KMS-11 (cell line): ENCODE results near the gene DAB2IP.

Experiments
- H2AFZ ChIP-seq: fragments of 200-600 bp; sonication (generic); 2 replicates; pipeline ENCODE4 v1.6.1; 2016; ENCODE audit warnings: antibody characterized with exemption, mixed run types, low read depth
- H3K27ac ChIP-seq: fragments of 200-600 bp; sonication (generic); 2 replicates; pipeline ENCODE4 v1.6.1; 2016; ENCODE audit warnings: mild to moderate bottlenecking, mixed run types
- H3K27me3 ChIP-seq: fragments of 200-600 bp; sonication (generic); 2 replicates; pipeline ENCODE4 v1.6.1; 2017; ENCODE audit warnings: mild to moderate bottlenecking, low read depth, mixed run types, moderate library complexity; ENCODE audit not compliant: insufficient read depth
- H3K36me3 ChIP-seq: fragments of 200-600 bp; sonication (generic); 2 replicates; pipeline ENCODE4 v1.6.1; 2017; ENCODE audit warnings: mild to moderate bottlenecking, mixed run types; ENCODE audit not compliant: insufficient read depth
- H3K4me1 ChIP-seq: fragments of 200-600 bp; sonication (generic); 2 replicates; pipeline ENCODE4 v1.6.1; 2016; ENCODE audit warnings: mild to moderate bottlenecking, low read depth, mixed run types; ENCODE audit not compliant: poor library complexity, severe bottlenecking
- H3K4me2 ChIP-seq: fragments of 200-600 bp; sonication (generic); 2 replicates; pipeline ENCODE4 v1.7.0; 2016; ENCODE audit warnings: mild to moderate bottlenecking, mixed run types
- H3K4me3 ChIP-seq: fragments of 200-600 bp; sonication (generic); IDR thresholded peaks from 2 replicates; pipeline ENCODE4 v1.6.1; 2017; ENCODE audit warnings: low read depth, low read length, mixed read lengths; ENCODE audit not compliant: insufficient read depth
- H3K79me2 ChIP-seq: fragments of 200-600 bp; sonication (generic); 2 replicates; pipeline ENCODE4 v1.6.1; 2016; ENCODE audit warnings: low read depth, mixed run types; ENCODE audit not compliant: insufficient read depth
- H3K9ac ChIP-seq: fragments of 200-600 bp; sonication (generic); 2 replicates; pipeline ENCODE4 v1.6.1; 2016; ENCODE audit warnings: mild to moderate bottlenecking, mixed run types
- H4K20me1 ChIP-seq: fragments of 200-600 bp; sonication (generic); 2 replicates; pipeline ENCODE4 v1.6.1; 2016; ENCODE audit warnings: mild to moderate bottlenecking, mixed run types; ENCODE audit not compliant: insufficient read depth
- TF ChIP-seq, protein P1 (sequence below): fragments of 200-600 bp; sonication (generic); conservative IDR thresholded peaks from 2 replicates; pipeline ENCODE4 v1.6.1; 2017; ENCODE audit warnings: low read depth, mild to moderate bottlenecking, antibody characterized with exemption, low read length, moderate library complexity, mixed read lengths

The DAB2IP gene

DNA sequence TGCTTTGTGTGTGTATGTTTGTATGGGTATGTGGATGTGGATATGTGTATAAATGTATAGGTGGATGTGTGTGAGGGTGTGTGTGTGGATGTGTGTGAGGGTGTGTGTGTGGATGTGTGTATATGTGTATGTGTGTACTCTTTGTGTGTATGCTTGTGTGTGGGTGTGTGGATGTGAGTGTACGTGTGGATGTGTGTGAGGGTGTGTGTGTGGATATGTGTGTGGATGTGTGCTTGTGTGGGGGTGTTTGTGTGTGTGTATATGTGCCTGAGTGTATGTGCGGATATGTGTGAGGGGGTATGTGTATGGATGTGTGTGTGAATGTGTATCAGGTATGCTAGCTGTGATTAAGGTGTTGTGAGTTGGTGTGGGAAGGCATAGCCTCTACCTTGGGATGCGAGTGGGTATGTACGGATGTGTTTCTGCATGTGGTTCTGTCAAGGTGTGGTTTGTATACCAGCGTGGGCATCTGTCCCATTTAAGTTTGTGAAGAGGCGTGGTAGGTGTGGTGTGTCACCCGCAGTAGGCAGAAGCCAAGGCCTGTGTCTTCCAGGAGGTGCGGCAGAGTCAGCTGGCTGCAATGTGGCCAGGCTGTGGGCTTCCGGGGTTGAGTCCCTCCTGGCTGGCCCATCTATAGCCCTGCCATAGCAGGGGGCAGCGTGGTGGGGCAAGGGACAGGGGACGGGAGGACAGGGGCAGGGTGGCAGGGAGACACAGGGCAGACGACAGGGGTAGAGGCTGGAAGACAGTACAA lies 155.8 kb downstream of the DAB2IP start:
- TF ChIP-seq, protein P1, sequence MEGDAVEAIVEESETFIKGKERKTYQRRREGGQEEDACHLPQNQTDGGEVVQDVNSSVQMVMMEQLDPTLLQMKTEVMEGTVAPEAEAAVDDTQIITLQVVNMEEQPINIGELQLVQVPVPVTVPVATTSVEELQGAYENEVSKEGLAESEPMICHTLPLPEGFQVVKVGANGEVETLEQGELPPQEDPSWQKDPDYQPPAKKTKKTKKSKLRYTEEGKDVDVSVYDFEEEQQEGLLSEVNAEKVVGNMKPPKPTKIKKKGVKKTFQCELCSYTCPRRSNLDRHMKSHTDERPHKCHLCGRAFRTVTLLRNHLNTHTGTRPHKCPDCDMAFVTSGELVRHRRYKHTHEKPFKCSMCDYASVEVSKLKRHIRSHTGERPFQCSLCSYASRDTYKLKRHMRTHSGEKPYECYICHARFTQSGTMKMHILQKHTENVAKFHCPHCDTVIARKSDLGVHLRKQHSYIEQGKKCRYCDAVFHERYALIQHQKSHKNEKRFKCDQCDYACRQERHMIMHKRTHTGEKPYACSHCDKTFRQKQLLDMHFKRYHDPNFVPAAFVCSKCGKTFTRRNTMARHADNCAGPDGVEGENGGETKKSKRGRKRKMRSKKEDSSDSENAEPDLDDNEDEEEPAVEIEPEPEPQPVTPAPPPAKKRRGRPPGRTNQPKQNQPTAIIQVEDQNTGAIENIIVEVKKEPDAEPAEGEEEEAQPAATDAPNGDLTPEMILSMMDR, result no peak
- H3K4me1 ChIP-seq, result no peaks in the 10 kb centered on the region
- no peaks in the 10 kb centered on the region for H3K79me2 ChIP-seq
- no peak overlapping the region for H3K4me2 ChIP-seq
- no peak overlapping the region for H3K27ac ChIP-seq
- H2AFZ ChIP-seq, result no peak overlapping the region
- no peak overlapping the region for H3K4me3 ChIP-seq
- no peak overlapping the region for H3K9ac ChIP-seq
- no peaks in the 10 kb centered on the region for H4K20me1 ChIP-seq
- no peaks in the 10 kb centered on the region for H3K36me3 ChIP-seq
- no peaks in the 10 kb centered on the region for H3K27me3 ChIP-seq

DNA sequence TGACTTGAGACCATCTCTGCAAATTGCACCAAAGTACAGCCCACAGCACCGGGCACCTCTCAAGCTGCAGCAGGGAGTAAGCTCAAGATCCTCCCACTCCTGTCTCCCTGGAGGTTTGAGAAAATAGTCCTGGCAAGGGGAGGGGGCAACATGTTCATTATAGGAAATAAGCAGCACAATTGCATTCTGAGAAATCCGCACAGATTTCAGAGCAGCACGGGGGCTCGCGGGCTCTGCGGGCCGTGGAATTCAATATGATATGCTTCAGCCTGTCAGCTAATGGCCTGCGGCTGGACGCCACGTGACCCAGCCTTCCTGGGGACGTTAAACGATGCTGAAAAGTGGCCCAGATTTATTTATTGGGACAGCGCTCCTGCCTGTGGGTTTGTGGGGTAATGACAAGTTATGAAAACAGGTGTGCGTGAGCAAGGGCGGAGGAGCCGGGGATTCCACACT lies 156.4 kb downstream of the DAB2IP start:
- Histone ChIP-seq H2AFZ (no peak overlapping the region), H3K27me3 (no peaks in the 10 kb centered on the region), H3K4me2 (no peak overlapping the region), H4K20me1 (no peaks in the 10 kb centered on the region), H3K4me3 (no peak overlapping the region), H3K4me1 (no peaks in the 10 kb centered on the region), H3K27ac (no peak overlapping the region), H3K79me2 (no peaks in the 10 kb centered on the region), H3K9ac (no peak overlapping the region), H3K36me3 (no peaks in the 10 kb centered on the region)
- TF ChIP-seq, protein P1, result no peak

DNA sequence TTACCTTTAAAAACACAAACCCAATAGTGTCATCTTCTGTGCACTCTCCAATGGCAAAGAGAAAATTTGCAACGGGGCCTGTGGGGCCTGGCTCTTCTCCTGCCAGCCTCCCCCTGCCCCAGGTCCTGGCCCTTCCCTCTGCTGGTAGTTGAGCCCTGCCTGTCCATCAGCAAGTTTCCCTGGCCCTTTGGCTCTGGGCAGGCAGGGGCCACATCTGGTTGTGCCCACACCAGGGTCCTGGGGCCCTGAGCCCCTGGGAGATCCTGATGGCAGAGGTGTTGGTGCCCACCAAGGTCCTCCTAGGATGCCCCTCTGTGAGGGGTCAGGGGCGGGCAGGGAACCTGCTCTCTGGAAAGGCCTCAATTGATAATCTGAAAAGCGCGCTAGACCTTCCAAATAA lies 157.3 kb downstream of the DAB2IP start:
- Histone ChIP-seq H3K4me2 (no peak overlapping the region), H3K27ac (no peak overlapping the region), H3K36me3 (no peaks in the 10 kb centered on the region), H3K4me3 (no peak overlapping the region), H3K27me3 (no peaks in the 10 kb centered on the region), H3K4me1 (no peaks in the 10 kb centered on the region), H3K9ac (no peak overlapping the region), H4K20me1 (no peaks in the 10 kb centered on the region), H3K79me2 (no peaks in the 10 kb centered on the region), H2AFZ (no peak overlapping the region)
- TF ChIP-seq, protein P1, result no peak

DNA sequence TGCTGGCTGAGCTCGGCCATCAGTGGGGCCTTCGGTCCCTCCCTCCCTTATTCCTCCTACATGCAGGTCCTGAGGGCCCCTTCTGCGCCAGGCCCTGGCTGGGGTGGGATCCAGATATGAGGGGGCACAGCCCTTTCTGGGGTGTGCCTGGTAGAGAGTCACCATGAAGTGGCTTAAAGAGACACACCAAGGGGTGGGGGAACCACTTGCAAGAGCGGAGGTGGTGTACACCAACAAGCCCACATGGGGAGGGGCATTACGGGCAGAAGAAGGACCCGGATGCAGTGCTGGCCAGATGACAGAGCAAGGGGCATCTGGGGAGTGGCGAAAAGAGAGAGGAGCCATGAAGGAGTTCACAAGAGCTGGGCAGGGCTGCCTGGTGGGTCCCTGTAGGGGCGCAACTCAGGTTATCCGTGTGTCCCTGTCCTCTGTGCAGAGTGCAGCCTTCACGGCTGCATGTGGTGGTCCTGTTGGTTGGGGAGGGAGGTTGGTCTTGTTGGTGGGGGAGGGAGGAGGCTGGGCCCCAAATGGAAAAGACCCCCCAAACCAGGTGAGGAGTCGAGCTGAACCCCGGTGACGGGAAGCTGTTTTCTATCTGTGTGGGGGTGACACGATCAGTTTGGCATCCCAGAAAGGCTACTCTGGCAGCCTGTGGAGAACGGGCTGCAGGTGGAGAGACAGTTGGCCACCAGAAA lies 158.1 kb downstream of the DAB2IP start:
- Histone ChIP-seq H3K79me2 (no peaks in the 10 kb centered on the region), H3K27ac (no peak overlapping the region), H3K4me2 (no peak overlapping the region), H2AFZ (no peak overlapping the region), H3K4me1 (no peaks in the 10 kb centered on the region), H3K4me3 (no peak overlapping the region), H3K36me3 (no peaks in the 10 kb centered on the region), H4K20me1 (no peaks in the 10 kb centered on the region), H3K27me3 (no peaks in the 10 kb centered on the region), H3K9ac (no peak overlapping the region)
- TF ChIP-seq, protein P1, result no peak
